ENCODE results near the gene PABPC4L.

The PABPC4L gene

GRCh38 chr4:134178706-134179105 is 22.9 kb downstream of the PABPC4L start:
- Mint-ChIP-seq H3K27me3 (no peaks in the 10 kb centered on the region), H3K4me3 (no peak overlapping the region), H3K9me3 (peaks cover 21% of the 10 kb centered on the region), H3K4me1 (no peaks in the 10 kb centered on the region), H3K36me3 (ENCODE audit: insufficient read depth) (no peaks in the 10 kb centered on the region), H3K27ac (ENCODE audit: low read depth) (no peak overlapping the region)
- DNase-seq (ENCODE audit: low spot score in 2 of 2) = no peak
- no peak for ATAC-seq (replicated peaks; ENCODE audit: extremely low read depth, poor library complexity, severe bottlenecking)

DNA sequence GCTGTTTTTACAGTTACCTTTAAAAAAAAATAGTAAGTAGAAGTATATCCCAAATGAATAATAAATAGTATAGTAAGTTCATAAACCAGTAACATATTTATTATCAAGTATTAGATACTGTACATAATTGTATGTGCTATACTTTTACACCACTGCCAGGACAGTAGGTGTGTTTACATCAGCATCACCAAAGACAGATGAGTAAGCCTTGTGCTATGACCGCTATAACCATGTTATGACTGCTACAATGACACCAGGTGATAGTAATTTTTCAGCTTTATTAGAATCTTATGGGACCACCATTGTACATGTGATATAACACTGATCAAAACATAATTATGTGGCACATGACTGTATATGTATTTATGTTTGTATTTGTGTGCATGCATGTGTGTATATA is 27.3 kb downstream of the PABPC4L start:
- Mint-ChIP-seq H3K36me3 (ENCODE audit: insufficient read depth) (no peaks in the 10 kb centered on the region), H3K4me1 (no peaks in the 10 kb centered on the region)
- no peak for ATAC-seq (replicated peaks; ENCODE audit: extremely low read depth, poor library complexity, severe bottlenecking)

GRCh38 chr4:134160211-134160610 is 41.4 kb downstream of the PABPC4L start:
- no peak overlapping the region for H3K27ac Mint-ChIP-seq (ENCODE audit: low read depth)
- H3K4me3 Mint-ChIP-seq = no peak overlapping the region
- no peaks in the 10 kb centered on the region for H3K27me3 Mint-ChIP-seq
- ATAC-seq (replicated peaks; ENCODE audit: extremely low read depth, poor library complexity, severe bottlenecking) = no peak
- no peak for DNase-seq (ENCODE audit: low spot score in 2 of 2)
- peaks cover 1% of the 10 kb centered on the region for H3K36me3 Mint-ChIP-seq (ENCODE audit: insufficient read depth)
- H3K4me1 Mint-ChIP-seq = no peaks in the 10 kb centered on the region
- peaks cover 24% of the 10 kb centered on the region for H3K9me3 Mint-ChIP-seq

More for the DNA sequence above, 27.3 kb downstream of the PABPC4L start:
- no peak overlapping the region for H3K27ac Mint-ChIP-seq (ENCODE audit: low read depth)
- H3K9me3 Mint-ChIP-seq = peaks cover 26% of the 10 kb centered on the region
- DNase-seq (ENCODE audit: low spot score in 2 of 2) = no peak
- H3K27me3 Mint-ChIP-seq = no peaks in the 10 kb centered on the region
- H3K4me3 Mint-ChIP-seq = no peak overlapping the region

GRCh38 chr4:134154097-134154496 is 47.5 kb downstream of the PABPC4L start:
- Mint-ChIP-seq H3K36me3 (ENCODE audit: insufficient read depth) (no peaks in the 10 kb centered on the region), H3K9me3 (no peaks in the 10 kb centered on the region), H3K27me3 (no peaks in the 10 kb centered on the region), H3K4me1 (no peaks in the 10 kb centered on the region), H3K27ac (ENCODE audit: low read depth) (no peak overlapping the region), H3K4me3 (no peak overlapping the region)
- ATAC-seq (replicated peaks; ENCODE audit: extremely low read depth, poor library complexity, severe bottlenecking) (no peak), DNase-seq (ENCODE audit: low spot score in 2 of 2) (no peak)

DNA sequence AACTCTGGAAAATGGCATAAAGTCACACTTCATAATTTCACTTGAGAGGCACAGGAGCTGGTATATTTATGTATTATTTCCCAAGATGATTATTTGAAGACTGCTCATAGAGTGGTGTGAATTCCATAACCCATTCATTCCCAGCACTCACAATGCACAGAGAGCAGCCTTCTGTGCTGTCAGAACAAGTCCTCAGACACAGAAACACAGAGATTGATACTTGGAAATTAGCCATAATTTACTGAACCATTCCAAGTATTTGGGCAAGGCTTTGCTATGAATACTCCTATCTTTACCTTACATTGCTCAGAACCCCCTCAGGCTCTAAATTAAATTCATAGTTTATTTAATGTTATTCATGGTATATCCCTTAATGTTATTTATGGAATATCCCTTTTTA is 53.6 kb downstream of the PABPC4L start:
- Mint-ChIP-seq H3K9me3 (peaks cover 4% of the 10 kb centered on the region), H3K36me3 (ENCODE audit: insufficient read depth) (no peaks in the 10 kb centered on the region), H3K27me3 (no peaks in the 10 kb centered on the region), H3K4me1 (no peaks in the 10 kb centered on the region), H3K4me3 (no peak overlapping the region), H3K27ac (ENCODE audit: low read depth) (no peak overlapping the region)
- no peak for ATAC-seq (replicated peaks; ENCODE audit: extremely low read depth, poor library complexity, severe bottlenecking)
- DNase-seq (ENCODE audit: low spot score in 2 of 2) = no peak
